ENCODE results near the gene ABCG1.

The ABCG1 gene

DNA sequence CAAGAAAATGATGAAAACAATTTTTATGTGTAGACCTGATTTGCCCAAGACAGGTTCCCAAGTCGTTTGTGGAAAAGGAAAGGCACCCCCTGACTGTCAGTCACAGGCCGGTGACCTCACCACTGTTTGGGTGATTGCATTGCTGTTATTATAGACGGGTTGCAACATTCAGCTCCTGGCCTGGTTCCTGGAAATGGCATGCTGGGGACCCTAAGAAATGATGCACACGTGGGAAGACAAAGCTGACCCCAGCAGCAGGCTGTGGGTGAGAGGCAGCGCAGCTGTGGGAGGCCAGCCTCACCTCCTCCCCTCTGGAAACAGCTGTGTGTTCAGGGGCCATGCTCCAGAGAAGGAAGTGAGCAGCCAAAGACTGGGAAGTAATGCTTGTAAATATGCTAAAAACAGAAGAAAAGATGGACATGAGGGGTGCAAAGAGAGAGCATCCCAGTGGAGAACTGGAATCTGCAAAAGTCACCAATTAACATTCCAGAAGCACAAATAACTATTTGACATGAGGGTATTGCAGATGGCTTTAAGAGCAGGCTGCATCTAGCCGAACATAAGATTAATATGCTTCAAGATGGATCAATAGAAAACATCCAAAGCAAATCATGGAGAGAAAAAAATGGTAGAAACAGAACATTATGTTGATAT is 23.4 kb upstream of the ABCG1 start:
- no peak for ATAC-seq

DNA sequence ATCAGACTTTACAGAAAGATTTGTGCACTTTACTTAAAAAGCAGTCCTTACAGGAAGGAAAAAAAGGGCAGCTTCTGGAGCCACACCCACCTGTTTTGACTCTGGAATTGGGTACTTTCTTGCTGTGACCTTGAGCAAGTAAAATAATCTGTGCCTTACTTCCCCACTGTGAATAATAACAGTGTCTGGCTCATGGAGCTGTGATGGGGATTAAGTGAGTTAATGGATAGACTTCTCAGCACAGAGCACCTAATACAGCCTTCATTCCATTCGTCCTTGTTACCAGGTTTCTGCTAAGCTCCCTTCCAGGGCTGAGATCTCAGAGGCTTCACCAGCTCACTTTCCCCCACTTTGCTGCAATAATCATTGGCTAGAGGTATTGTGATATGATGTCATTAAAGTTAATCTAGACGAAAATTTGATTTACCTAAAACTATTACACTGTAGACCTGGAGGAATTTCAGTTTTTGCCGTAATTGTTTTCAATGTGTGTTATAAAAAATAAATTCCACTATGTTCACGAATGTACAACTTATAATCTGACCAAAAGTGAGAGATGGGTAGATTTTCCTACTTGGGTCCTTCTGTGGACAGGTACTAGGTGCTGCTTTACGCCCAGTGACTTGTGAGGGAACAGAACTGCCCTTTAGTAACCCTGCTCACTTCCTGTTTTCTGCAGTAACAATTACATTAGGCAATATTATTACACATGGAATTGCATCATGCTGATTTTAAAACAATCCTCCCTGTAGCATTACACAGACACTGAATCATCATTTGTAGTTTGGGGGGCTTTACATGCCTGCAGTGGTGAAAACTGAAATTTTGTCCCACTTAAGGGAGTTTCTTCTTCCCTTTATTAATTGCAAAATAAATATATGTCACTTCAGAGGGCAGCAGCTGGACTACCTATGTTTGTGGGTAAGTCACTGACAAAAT is 19.7 kb upstream of the ABCG1 start:
- ATAC-seq = no peak
- TF ChIP-seq, protein P1, sequence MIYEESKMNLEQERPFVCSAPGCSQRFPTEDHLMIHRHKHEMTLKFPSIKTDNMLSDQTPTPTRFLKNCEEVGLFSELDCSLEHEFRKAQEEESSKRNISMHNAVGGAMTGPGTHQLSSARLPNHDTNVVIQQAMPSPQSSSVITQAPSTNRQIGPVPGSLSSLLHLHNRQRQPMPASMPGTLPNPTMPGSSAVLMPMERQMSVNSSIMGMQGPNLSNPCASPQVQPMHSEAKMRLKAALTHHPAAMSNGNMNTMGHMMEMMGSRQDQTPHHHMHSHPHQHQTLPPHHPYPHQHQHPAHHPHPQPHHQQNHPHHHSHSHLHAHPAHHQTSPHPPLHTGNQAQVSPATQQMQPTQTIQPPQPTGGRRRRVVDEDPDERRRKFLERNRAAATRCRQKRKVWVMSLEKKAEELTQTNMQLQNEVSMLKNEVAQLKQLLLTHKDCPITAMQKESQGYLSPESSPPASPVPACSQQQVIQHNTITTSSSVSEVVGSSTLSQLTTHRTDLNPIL (CRISPR knock-in tag; IDR thresholded peaks at IDR 0.05; ENCODE audit: low read depth) = no peak
- TF ChIP-seq ESRRG (CRISPR knock-in tag; IDR thresholded peaks at IDR 0.05) (no peak), ZC3H10 (CRISPR knock-in tag; IDR thresholded peaks at IDR 0.05) (no peak)

More for the DNA sequence above, 23.4 kb upstream of the ABCG1 start:
- TF ChIP-seq, protein P2, sequence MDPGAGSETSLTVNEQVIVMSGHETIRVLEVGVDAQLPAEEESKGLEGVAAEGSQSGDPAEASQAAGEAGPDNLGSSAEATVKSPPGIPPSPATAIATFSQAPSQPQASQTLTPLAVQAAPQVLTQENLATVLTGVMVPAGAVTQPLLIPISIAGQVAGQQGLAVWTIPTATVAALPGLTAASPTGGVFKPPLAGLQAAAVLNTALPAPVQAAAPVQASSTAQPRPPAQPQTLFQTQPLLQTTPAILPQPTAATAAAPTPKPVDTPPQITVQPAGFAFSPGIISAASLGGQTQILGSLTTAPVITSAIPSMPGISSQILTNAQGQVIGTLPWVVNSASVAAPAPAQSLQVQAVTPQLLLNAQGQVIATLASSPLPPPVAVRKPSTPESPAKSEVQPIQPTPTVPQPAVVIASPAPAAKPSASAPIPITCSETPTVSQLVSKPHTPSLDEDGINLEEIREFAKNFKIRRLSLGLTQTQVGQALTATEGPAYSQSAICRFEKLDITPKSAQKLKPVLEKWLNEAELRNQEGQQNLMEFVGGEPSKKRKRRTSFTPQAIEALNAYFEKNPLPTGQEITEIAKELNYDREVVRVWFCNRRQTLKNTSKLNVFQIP (CRISPR knock-in tag; IDR thresholded peaks at IDR 0.05; ENCODE audit: borderline replicate concordance, low read depth) = no peak
- TF ChIP-seq ZFP3 (CRISPR knock-in tag; IDR thresholded peaks at IDR 0.05) (no peak), TCF4 (CRISPR knock-in tag; IDR thresholded peaks at IDR 0.05; ENCODE audit: borderline replicate concordance) (no peak), SNAI2 (CRISPR knock-in tag; IDR thresholded peaks at IDR 0.05) (no peak), TOX (CRISPR knock-in tag; IDR thresholded peaks at IDR 0.05; ENCODE audit: borderline replicate concordance) (no peak), ZNF565 (CRISPR knock-in tag; conservative IDR thresholded peaks at IDR 0.05; ENCODE audit: low read depth) (no peak), CSDC2 (CRISPR knock-in tag; IDR thresholded peaks at IDR 0.05) (no peak), ZNF8 (CRISPR knock-in tag; IDR thresholded peaks at IDR 0.05) (no peak), GLIS3 (CRISPR knock-in tag; IDR thresholded peaks at IDR 0.05) (no peak), ISL1 (CRISPR knock-in tag; IDR thresholded peaks at IDR 0.05) (no peak), ZNF70 (CRISPR knock-in tag; IDR thresholded peaks at IDR 0.05) (no peak), RARB (CRISPR knock-in tag; IDR thresholded peaks at IDR 0.05) (no peak), ZC3H10 (CRISPR knock-in tag; IDR thresholded peaks at IDR 0.05) (no peak)
- TF ChIP-seq, protein P3, sequence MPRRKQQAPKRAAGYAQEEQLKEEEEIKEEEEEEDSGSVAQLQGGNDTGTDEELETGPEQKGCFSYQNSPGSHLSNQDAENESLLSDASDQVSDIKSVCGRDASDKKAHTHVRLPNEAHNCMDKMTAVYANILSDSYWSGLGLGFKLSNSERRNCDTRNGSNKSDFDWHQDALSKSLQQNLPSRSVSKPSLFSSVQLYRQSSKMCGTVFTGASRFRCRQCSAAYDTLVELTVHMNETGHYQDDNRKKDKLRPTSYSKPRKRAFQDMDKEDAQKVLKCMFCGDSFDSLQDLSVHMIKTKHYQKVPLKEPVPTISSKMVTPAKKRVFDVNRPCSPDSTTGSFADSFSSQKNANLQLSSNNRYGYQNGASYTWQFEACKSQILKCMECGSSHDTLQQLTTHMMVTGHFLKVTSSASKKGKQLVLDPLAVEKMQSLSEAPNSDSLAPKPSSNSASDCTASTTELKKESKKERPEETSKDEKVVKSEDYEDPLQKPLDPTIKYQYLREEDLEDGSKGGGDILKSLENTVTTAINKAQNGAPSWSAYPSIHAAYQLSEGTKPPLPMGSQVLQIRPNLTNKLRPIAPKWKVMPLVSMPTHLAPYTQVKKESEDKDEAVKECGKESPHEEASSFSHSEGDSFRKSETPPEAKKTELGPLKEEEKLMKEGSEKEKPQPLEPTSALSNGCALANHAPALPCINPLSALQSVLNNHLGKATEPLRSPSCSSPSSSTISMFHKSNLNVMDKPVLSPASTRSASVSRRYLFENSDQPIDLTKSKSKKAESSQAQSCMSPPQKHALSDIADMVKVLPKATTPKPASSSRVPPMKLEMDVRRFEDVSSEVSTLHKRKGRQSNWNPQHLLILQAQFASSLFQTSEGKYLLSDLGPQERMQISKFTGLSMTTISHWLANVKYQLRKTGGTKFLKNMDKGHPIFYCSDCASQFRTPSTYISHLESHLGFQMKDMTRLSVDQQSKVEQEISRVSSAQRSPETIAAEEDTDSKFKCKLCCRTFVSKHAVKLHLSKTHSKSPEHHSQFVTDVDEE (CRISPR knock-in tag; IDR thresholded peaks at IDR 0.05) = no peak
- TF ChIP-seq, protein P4, sequence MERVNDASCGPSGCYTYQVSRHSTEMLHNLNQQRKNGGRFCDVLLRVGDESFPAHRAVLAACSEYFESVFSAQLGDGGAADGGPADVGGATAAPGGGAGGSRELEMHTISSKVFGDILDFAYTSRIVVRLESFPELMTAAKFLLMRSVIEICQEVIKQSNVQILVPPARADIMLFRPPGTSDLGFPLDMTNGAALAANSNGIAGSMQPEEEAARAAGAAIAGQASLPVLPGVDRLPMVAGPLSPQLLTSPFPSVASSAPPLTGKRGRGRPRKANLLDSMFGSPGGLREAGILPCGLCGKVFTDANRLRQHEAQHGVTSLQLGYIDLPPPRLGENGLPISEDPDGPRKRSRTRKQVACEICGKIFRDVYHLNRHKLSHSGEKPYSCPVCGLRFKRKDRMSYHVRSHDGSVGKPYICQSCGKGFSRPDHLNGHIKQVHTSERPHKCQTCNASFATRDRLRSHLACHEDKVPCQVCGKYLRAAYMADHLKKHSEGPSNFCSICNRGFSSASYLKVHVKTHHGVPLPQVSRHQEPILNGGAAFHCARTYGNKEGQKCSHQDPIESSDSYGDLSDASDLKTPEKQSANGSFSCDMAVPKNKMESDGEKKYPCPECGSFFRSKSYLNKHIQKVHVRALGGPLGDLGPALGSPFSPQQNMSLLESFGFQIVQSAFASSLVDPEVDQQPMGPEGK (CRISPR knock-in tag; IDR thresholded peaks at IDR 0.05; ENCODE audit: borderline replicate concordance) = no peak

DNA sequence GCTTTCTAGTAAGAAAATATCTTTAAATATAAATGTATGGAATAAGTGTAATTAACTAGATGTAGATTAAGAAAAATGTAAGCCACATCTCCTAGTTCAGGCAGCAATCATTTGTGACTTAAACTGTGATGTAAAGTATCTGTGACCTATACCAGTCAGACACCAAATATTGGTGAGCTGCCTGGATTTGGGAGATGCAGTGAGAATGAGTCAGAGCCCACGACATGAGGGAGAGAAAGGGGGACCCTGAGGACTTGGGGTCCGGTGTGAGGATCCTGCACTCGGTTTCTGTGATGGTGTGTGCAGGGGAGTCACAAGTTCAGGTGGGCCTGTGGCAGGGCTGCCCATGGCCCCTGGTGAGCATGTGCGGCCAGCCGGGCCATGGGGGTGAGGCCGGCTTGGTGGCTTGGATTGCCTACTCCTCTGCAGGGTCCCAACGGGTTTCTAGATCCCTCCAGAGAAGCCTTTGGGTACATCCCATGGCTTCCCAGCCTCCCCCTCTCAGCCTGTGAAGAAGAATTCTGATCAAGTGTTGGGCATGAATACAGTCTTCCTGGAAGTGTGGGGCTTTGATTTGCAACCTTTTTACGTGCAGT is 19.0 kb upstream of the ABCG1 start:
- ATAC-seq = no peak
- TF ChIP-seq PPARA (CRISPR knock-in tag; IDR thresholded peaks at IDR 0.05; ENCODE audit: borderline replicate concordance) (no peak), ZFP3 (CRISPR knock-in tag; IDR thresholded peaks at IDR 0.05) (no peak)
- TF ChIP-seq, protein P3 (CRISPR knock-in tag; IDR thresholded peaks at IDR 0.05) = no peak
- TF ChIP-seq, protein P4 (CRISPR knock-in tag; IDR thresholded peaks at IDR 0.05; ENCODE audit: borderline replicate concordance) = no peak
- TF ChIP-seq, protein P5, sequence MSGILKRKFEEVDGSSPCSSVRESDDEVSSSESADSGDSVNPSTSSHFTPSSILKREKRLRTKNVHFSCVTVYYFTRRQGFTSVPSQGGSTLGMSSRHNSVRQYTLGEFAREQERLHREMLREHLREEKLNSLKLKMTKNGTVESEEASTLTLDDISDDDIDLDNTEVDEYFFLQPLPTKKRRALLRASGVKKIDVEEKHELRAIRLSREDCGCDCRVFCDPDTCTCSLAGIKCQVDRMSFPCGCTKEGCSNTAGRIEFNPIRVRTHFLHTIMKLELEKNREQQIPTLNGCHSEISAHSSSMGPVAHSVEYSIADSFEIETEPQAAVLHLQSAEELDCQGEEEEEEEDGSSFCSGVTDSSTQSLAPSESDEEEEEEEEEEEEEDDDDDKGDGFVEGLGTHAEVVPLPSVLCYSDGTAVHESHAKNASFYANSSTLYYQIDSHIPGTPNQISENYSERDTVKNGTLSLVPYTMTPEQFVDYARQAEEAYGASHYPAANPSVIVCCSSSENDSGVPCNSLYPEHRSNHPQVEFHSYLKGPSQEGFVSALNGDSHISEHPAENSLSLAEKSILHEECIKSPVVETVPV (CRISPR knock-in tag; IDR thresholded peaks at IDR 0.05) = no peak

Data from SK-N-SH treated with all-trans-retinoic acid at 6 μM for 48 hours (cell line).